Measurements from ENCODE around the gene SPTLC1. TPM values are rescaled to one million over a fixed set of nuclear protein-coding genes. Genes with fewer than 3 reads are reported as not detected.

SPTLC1 gene
- total and polyA plus RNA-seq, 10 of the 15 experiments (the other 5 are each of a cell fraction or from before 2014, with no cell fraction given): 38.0 to 68.7 (median 52.8) TPM

- H3K79me2 ChIP-seq (ENCODE audit: control insufficient read depth, insufficient read depth, low read length): no peaks in the 10 kb centered on the region
- peaks cover 2% of the 10 kb centered on the region; the same call in 2 of the 3 replicates for H3K9me3 ChIP-seq (replicated peaks; ENCODE audit: control insufficient read depth, insufficient read depth, low read length)
- no peak overlapping the region for H3K9ac ChIP-seq (ENCODE audit: control insufficient read depth, insufficient read depth, low read length)
- H3K4me2 ChIP-seq (ENCODE audit: control insufficient read depth, insufficient read depth): no peak overlapping the region
- intact Hi-C loops (cut with micrococcal nuclease; ENCODE audit: unreplicated experiment): no loop called here
- H3K27ac ChIP-seq (ENCODE audit: control insufficient read depth, insufficient read depth): no peak overlapping the region
- H3K27me3 ChIP-seq (replicated peaks in 1 of 2; ENCODE audit: control insufficient read depth in 2 of 2, insufficient read depth in 2 of 2, low read length in 1 of 2): no peaks in the 10 kb centered on the region; a peak in 1 of 4 replicates
- ChIA-PET SMC1A (ENCODE audit: uncharacterized antibody, unreplicated experiment) (interaction anchor here (0.7 to 1.2 kb wide), 2 partner anchors 10 to 66 kb away, joined by 3 read pairs; no protein-coding TSS in a partner anchor), CTCF (interaction anchor here (1.2 to 3.0 kb wide), 2 partner anchors 24 to 26 kb away, joined by 4 to 12 read pairs; no protein-coding TSS in a partner anchor), RAD21 (ENCODE audit: unreplicated experiment) (no interaction called here), POLR2A (no interaction called here)
- BruUV-seq (replicated peaks): no TSS peak
- no peak overlapping the region for H2AFZ ChIP-seq (ENCODE audit: control insufficient read depth, low read depth, low read length)
- WGBS (ENCODE audit: insufficient coverage, insufficient replicate concordance, low lambda C conversion rate, missing lambda C conversion rate): 97% methylated on average over 2 of the region's 2 CpGs
- no peak overlapping the region for H3K4me3 ChIP-seq
- H3K4me1 ChIP-seq (ENCODE audit: control insufficient read depth, insufficient read depth, low read length): no peaks in the 10 kb centered on the region; the same call in none of the 2 replicates
- no peak for FAIRE-seq
- H4K20me1 ChIP-seq (ENCODE audit: control insufficient read depth, insufficient read depth): no peaks in the 10 kb centered on the region
- DNase-seq (ENCODE audit: low read depth, low spot score): no peak
- no peak for TF ChIP-seq SMAD1 (IDR thresholded peaks at IDR 0.05; ENCODE audit: low read depth, partially characterized antibody)
- TF ChIP-seq RAD51 (IDR thresholded peaks at IDR 0.05): no peak
- no peak for TF ChIP-seq ZBED1 (IDR thresholded peaks at IDR 0.05; ENCODE audit: borderline replicate concordance)
- no peak for TF ChIP-seq RUNX3 (IDR thresholded peaks at IDR 0.05; ENCODE audit: low read length)
- no peak for TF ChIP-seq NKRF (conservative IDR thresholded peaks at IDR 0.05)
- no peak for TF ChIP-seq PBX3 (IDR thresholded peaks at IDR 0.05; ENCODE audit: insufficient replicate concordance, low read depth, low read length)
- TF ChIP-seq NFYA (IDR thresholded peaks at IDR 0.05; ENCODE audit: borderline replicate concordance, low read depth, low read length): no peak
- no peaks in the 10 kb centered on the region for H3K36me3 ChIP-seq (ENCODE audit: control insufficient read depth in 2 of 2, insufficient read depth in 2 of 2, low read length in 1 of 2)
- ATAC-seq: no peak
- in situ Hi-C loops (cut with MboI): no loop called here
Observed at GRCh38 chr9:92164490-92164889, 49.3 kb upstream of the SPTLC1 start.

Measured in GM12878 (cell line).